Neural cell (in vitro differentiated cells): ENCODE measurements around the gene XRCC3. TPM values are rescaled to one million over a fixed set of nuclear protein-coding genes. Genes with fewer than 3 reads are reported as not detected.

Source experiments
- H2AFZ ChIP-seq: fragments of 200-600, 300-800 bp; sonication (generic), shearing (Covaris generic); 2 replicates; pipeline ENCODE4 v1.6.0; 2014; ENCODE audit warnings: low read depth, mild to moderate bottlenecking, antibody characterized with exemption, low read length, moderate library complexity
- H3F3A ChIP-seq: fragments of 200-600 bp; shearing (Covaris generic); 2 replicates; pipeline ENCODE4 v1.6.1; 2016; ENCODE audit warnings: mild to moderate bottlenecking, moderate library complexity, mixed read lengths, antibody characterized with exemption, low read length; ENCODE audit not compliant: insufficient read depth, poor library complexity, severe bottlenecking
- H3K27ac ChIP-seq: fragments of 200-600, 300-800 bp; sonication (generic), shearing (Covaris generic); 2 replicates; pipeline ENCODE4 v1.5.1; 2014; ENCODE audit warnings: mild to moderate bottlenecking, low read length, moderate library complexity
- H3K27me3 ChIP-seq: fragments of 300-800, 200-600 bp; sonication (generic), shearing (Covaris generic); 2 replicates; pipeline ENCODE4 v1.6.0; 2014; ENCODE audit warnings: mild to moderate bottlenecking, low read depth, low read length, moderate library complexity; ENCODE audit not compliant: insufficient read depth
- H3K36me3 ChIP-seq: fragments of 300-800, 200-600 bp; sonication (generic), shearing (Covaris generic); 2 replicates; pipeline ENCODE4 v1.5.1; 2014; ENCODE audit warnings: mild to moderate bottlenecking, antibody characterized with exemption, low read length, moderate library complexity; ENCODE audit not compliant: insufficient read depth
- H3K4me2 ChIP-seq: fragments of 300-800, 200-600 bp; sonication (generic), shearing (Covaris generic); 2 replicates; pipeline ENCODE4 v1.6.0; 2014; ENCODE audit warnings: mild to moderate bottlenecking, low read length
- H3K4me3 ChIP-seq: fragments of 300-800, 200-600 bp; sonication (generic), shearing (Covaris generic); 2 replicates; pipeline ENCODE4 v1.5.1; 2014; ENCODE audit warnings: mild to moderate bottlenecking, low read length, moderate library complexity
- H3K79me2 ChIP-seq: fragments of 200-600 bp; shearing (Covaris generic); replicated peaks from 2 replicates; pipeline ENCODE4 v1.6.0; 2014; ENCODE audit warnings: mild to moderate bottlenecking, low read length, moderate library complexity; ENCODE audit not compliant: insufficient read depth
- H3K9ac ChIP-seq: fragments of 300-800, 200-600 bp; sonication (generic), shearing (Covaris generic); 2 replicates; pipeline ENCODE4 v1.6.1; 2016; ENCODE audit warnings: mild to moderate bottlenecking, low read length, mixed read lengths
- H3K9me2 ChIP-seq: fragments of 200-600 bp; shearing (Covaris generic); 2 replicates; pipeline ENCODE4 v1.6.1; 2016; ENCODE audit warnings: mild to moderate bottlenecking, low read length, mixed read lengths; ENCODE audit not compliant: insufficient read depth
- H3K9me3 ChIP-seq: fragments of 200-600, 300-800 bp; sonication (generic), shearing (Covaris generic); 2 replicates; pipeline ENCODE4 v1.6.1; 2016; ENCODE audit warnings: mild to moderate bottlenecking, mixed run types, low read length, moderate library complexity, mixed read lengths
- H4K20me1 ChIP-seq: fragments of 200-600 bp; shearing (Covaris generic); 2 replicates; pipeline ENCODE4 v1.6.1; 2016; ENCODE audit warnings: mild to moderate bottlenecking, mixed run types; ENCODE audit not compliant: insufficient read depth
- CTCF ChIP-seq: fragments of 450-650 bp; IDR thresholded peaks from 2 replicates; pipeline ENCODE4 v1.5.1; 2014; ENCODE audit warnings: antibody characterized with exemption, mild to moderate bottlenecking, moderate library complexity; ENCODE audit not compliant: poor library complexity, severe bottlenecking
- EP300 ChIP-seq: fragments of 450-650 bp; conservative IDR thresholded peaks from 2 replicates; pipeline ENCODE4 v1.6.1; 2014; ENCODE audit warnings: antibody characterized with exemption, mild to moderate bottlenecking, moderate library complexity; ENCODE audit not compliant: poor library complexity, severe bottlenecking
- EZH2 ChIP-seq: fragments of 200-600, 300-800 bp; shearing (Covaris generic), sonication (generic); IDR thresholded peaks from 2 replicates; pipeline ENCODE4 v1.6.1; 2014; ENCODE audit warnings: antibody characterized with exemption, low read length, borderline replicate concordance, mild to moderate bottlenecking; ENCODE audit not compliant: insufficient read depth, poor library complexity, severe bottlenecking
- MXI1 ChIP-seq: fragments of 450-650 bp; conservative IDR thresholded peaks from 2 replicates; pipeline ENCODE4 v1.6.1; 2014; ENCODE audit warnings: antibody characterized with exemption, mild to moderate bottlenecking; ENCODE audit not compliant: poor library complexity, severe bottlenecking
- POLR2AphosphoS5 ChIP-seq: IDR thresholded peaks from 2 replicates; pipeline ENCODE4 v1.6.1; 2012
- RAD21 ChIP-seq: fragments of 450-650 bp; conservative IDR thresholded peaks from 2 replicates; pipeline ENCODE4 v1.6.1; 2014; ENCODE audit warnings: antibody characterized with exemption, mild to moderate bottlenecking, moderate library complexity
- REST ChIP-seq: IDR thresholded peaks from 2 replicates; pipeline ENCODE4 v1.6.1; 2012; ENCODE audit warnings: borderline replicate concordance
- SMC3 ChIP-seq: fragments of 450-650 bp; conservative IDR thresholded peaks from 2 replicates; pipeline ENCODE4 v1.6.1; 2014; ENCODE audit warnings: antibody characterized with exemption, mild to moderate bottlenecking, moderate library complexity; ENCODE audit not compliant: poor library complexity
- TAF1 ChIP-seq: IDR thresholded peaks from 2 replicates; pipeline ENCODE4 v1.6.1; 2012; ENCODE audit warnings: low read depth
- polyA plus RNA-seq: library from polyadenylated mRNA; depleted of rRNA; stranded (reverse); fragments of >200 nt; gene quantifications from 2 replicates; pipeline ENCODE4 v1.2.3, GENCODE V29; 2014

XRCC3 gene
- polyA plus RNA-seq, 1 donor from 2014 or later, result 14.6 TPM

DNA sequence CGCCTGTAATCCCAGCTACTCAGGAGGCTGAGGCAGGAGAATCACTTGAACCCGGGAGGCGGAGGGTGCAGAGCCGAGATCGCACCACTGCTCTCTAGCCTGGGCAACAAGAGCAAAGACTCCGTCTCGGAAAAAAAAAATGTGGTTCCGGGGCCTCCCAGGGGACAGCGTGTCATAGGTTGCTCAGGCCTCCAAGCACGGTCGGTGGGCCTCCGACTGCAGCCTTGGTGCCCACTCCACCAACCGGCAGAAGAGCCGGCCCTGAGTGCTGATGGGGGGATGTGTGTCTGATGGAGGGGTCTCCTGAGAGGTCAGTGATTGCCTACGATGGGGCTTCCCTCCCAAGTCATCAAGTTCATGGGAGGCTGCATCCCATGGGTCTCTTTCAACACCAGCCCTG, 16.2 kb upstream of the XRCC3 start:
- TF ChIP-seq CTCF (no peak), REST (no peak)
- H3K36me3 ChIP-seq, result no peaks in the 10 kb centered on the region
- H3K79me2 ChIP-seq, result no peaks in the 10 kb centered on the region
- H2AFZ ChIP-seq, result no peak overlapping the region
- no peaks in the 10 kb centered on the region for H3F3A ChIP-seq
- H3K27me3 ChIP-seq, result no peaks in the 10 kb centered on the region
- H4K20me1 ChIP-seq, result no peaks in the 10 kb centered on the region
- H3K9ac ChIP-seq, result no peak overlapping the region
- H3K4me3 ChIP-seq, result no peak overlapping the region
- no peak overlapping the region for H3K27ac ChIP-seq
- no peaks in the 10 kb centered on the region for H3K9me2 ChIP-seq
- H3K4me2 ChIP-seq, result no peak overlapping the region
- no peaks in the 10 kb centered on the region for H3K9me3 ChIP-seq

GRCh38 chr14:103730490-103731035, 15.3 kb upstream of the XRCC3 start:
- H3K4me2 ChIP-seq, result no peak overlapping the region
- H3K9ac ChIP-seq, result no peak overlapping the region
- H3K4me3 ChIP-seq, result no peak overlapping the region
- H4K20me1 ChIP-seq, result no peaks in the 10 kb centered on the region
- no peaks in the 10 kb centered on the region for H3K79me2 ChIP-seq
- H3K27me3 ChIP-seq, result no peaks in the 10 kb centered on the region
- no peaks in the 10 kb centered on the region for H3K9me2 ChIP-seq
- H3K9me3 ChIP-seq, result no peaks in the 10 kb centered on the region
- H3F3A ChIP-seq, result no peaks in the 10 kb centered on the region
- no peak overlapping the region for H2AFZ ChIP-seq
- TF ChIP-seq SMC3 (no peak), EZH2 (no peak), RAD21 (no peak), EP300 (no peak), REST (no peak), CTCF (no peak), POLR2AphosphoS5 (no peak), TAF1 (no peak), MXI1 (no peak)
- no peak overlapping the region for H3K27ac ChIP-seq
- no peaks in the 10 kb centered on the region for H3K36me3 ChIP-seq
